Body of pancreas (tissue), 4 donors: ENCODE results near the gene PWWP2B. TPM values are rescaled to one million over a fixed set of nuclear protein-coding genes. Genes with fewer than 3 reads are reported as not detected.

Experiments used
- ATAC-seq: fragments of 150-250 bp; one replicate; pipeline ENCODE4 v1.9.1; 2016
- DNase-seq, 4 donors: peaks; one replicate each; pipeline ENCODE4 v3.0.0-alpha.2; 2019
- H3K27ac ChIP-seq, 4 donors: fragments of 200-600 bp; sonication (generic); 1 replicate in 3 of 4; 2 replicates in 1 of 4; pipeline versions ENCODE4 v1.5.1 to v1.6.1; 2016 to 2019; ENCODE audit warnings: mild to moderate bottlenecking in 1 of 4, mixed read lengths in 1 of 4, moderate library complexity in 1 of 4
- H3K27me3 ChIP-seq, 2 donors: fragments of 200-600 bp; sonication (generic); one replicate each; pipeline ENCODE4 v1.6.0; 2016; ENCODE audit warnings: mild to moderate bottlenecking in 1 of 2
- H3K36me3 ChIP-seq, 2 donors: fragments of 200-600 bp; sonication (generic); replicated peaks in 1 of 2; 2 replicates each; pipeline ENCODE4 v1.5.1; 2016; ENCODE audit warnings: low read depth in 2 of 2; ENCODE audit not compliant: insufficient read depth in 1 of 2
- H3K4me1 ChIP-seq: fragments of 200-600 bp; sonication (generic); one replicate; pipeline ENCODE4 v1.6.0; 2016
- H3K4me3 ChIP-seq, 2 donors: fragments of 200-600 bp; sonication (generic); 1 replicate in 1 of 2; 2 replicates in 1 of 2; pipeline ENCODE4 v1.5.1; 2016 to 2019
- H3K9me3 ChIP-seq, 3 donors: fragments of 200-600 bp; sonication (generic); 1 replicate in 2 of 3; 2 replicates in 1 of 3; pipeline ENCODE4 v1.5.1; 2016
- CTCF ChIP-seq, 7 experiments: fragments of 450-650 bp in 4 of 7; fragments of 200-600 bp in 3 of 7; sonication (generic) in 3 of 7; IDR thresholded peaks; one replicate each; pipeline ENCODE4 v1.5.1; 2016 to 2019; ENCODE audit warnings: antibody characterized with exemption in 7 of 7
- POLR2A ChIP-seq, 3 donors: fragments of 450-650 bp; IDR thresholded peaks; one replicate each; pipeline ENCODE4 v1.6.1; 2016; ENCODE audit warnings: antibody characterized with exemption in 3 of 3, mild to moderate bottlenecking in 2 of 3
- WGBS, 2 donors: methylation state at CpG; one replicate each; pipeline ENCODE4 v1.1.5; 2017; 5-methylcytosine and 5-hydroxymethylcytosine counted together
- intact Hi-C: fragments of 100-400 bp; cut with DNase I; formaldehyde crosslinking; loops from one replicate; pipeline ENCODE4 v1.15.1; 2023
- total RNA-seq, 2 donors: library from RNA; depleted of rRNA; stranded (reverse); fragments of >200 nt; gene quantifications; one replicate each; pipeline ENCODE4 v1.1.0, GENCODE V29; 2016

PWWP2B gene
- total RNA-seq, 2 donors from 2014 or later, result 31.9 to 46.5 TPM

GRCh38 chr10:132403511-132404168 lies 6.6 kb downstream of the PWWP2B start:
- Histone ChIP-seq H3K4me1 (peaks cover 97% of the 10 kb centered on the region), H3K27me3 (no peaks in the 10 kb centered on the region), H3K27ac (peak overlapping the region; percentile 32 to 99 (median 84)), H3K36me3 (no peaks in the 10 kb centered on the region), H3K9me3 (no peaks in the 10 kb centered on the region), H3K4me3 (no peak overlapping the region)
- DNase-seq (peak; percentile 37 to 63 (median 46)), ATAC-seq (no peak)
- TF ChIP-seq CTCF (IDR thresholded peaks at IDR 0.05) (no peak), POLR2A (IDR thresholded peaks at IDR 0.05) (no peak)
- WGBS, 2 donors, result 77% methylated on average over 16 of the region's 25 CpGs; no CpG with 5 or more reads in 1 of the 2 donors
- intact Hi-C loops, result no loop called here

GRCh38 chr10:132404169-132404880 lies 7.3 kb downstream of the PWWP2B start:
- WGBS, 2 donors, result 67% methylated on average over 23 to 27 of the region's 32 CpGs
- intact Hi-C loops, result no loop called here
- Histone ChIP-seq H3K27me3 (no peaks in the 10 kb centered on the region), H3K36me3 (no peaks in the 10 kb centered on the region), H3K27ac (peak overlapping the region; percentile 44 to 99 (median 84)), H3K4me1 (peaks cover 97% of the 10 kb centered on the region), H3K9me3 (no peaks in the 10 kb centered on the region), H3K4me3 (no peak overlapping the region)
- peak in 3 of 4 donors; percentile 38 to 56 (median 41) for DNase-seq
- ATAC-seq, result no peak
- TF ChIP-seq CTCF (IDR thresholded peaks at IDR 0.05), result no peak
- no peak for TF ChIP-seq POLR2A (IDR thresholded peaks at IDR 0.05)

- ATAC-seq (no peak), DNase-seq (peak in 1 of 4 donors; percentile 9)
- 91% methylated on average over 18 to 26 of the region's 54 CpGs for WGBS, 2 donors
- Histone ChIP-seq H3K4me3 (no peak overlapping the region), H3K9me3 (no peaks in the 10 kb centered on the region), H3K4me1 (peaks cover 96% of the 10 kb centered on the region), H3K27ac (peak overlapping the region in 3 of 4 donors; percentile 71 to 99 (median 98)), H3K36me3 (no peaks in the 10 kb centered on the region), H3K27me3 (no peaks in the 10 kb centered on the region)
- intact Hi-C loops, result no loop called here
- no peak for TF ChIP-seq POLR2A (IDR thresholded peaks at IDR 0.05)
- TF ChIP-seq CTCF (IDR thresholded peaks at IDR 0.05), result no peak
Measured at GRCh38 chr10:132404911-132405462, 8.0 kb downstream of the PWWP2B start.

- 92 to 96% methylated on average over 23 to 48 of the region's 53 CpGs for WGBS, 2 donors
- no peaks in the 10 kb centered on the region for H3K36me3 ChIP-seq
- no peaks in the 10 kb centered on the region for H3K9me3 ChIP-seq
- TF ChIP-seq CTCF (IDR thresholded peaks at IDR 0.05) (no peak), POLR2A (IDR thresholded peaks at IDR 0.05) (no peak)
- intact Hi-C loops, result no loop called here
- DNase-seq (peak in 1 of 4 donors; percentile 6), ATAC-seq (no peak)
- peak overlapping the region; percentile 98 to 99 (median 98) for H3K27ac ChIP-seq
- no peak overlapping the region for H3K4me3 ChIP-seq
- peaks cover 96% of the 10 kb centered on the region for H3K4me1 ChIP-seq
- H3K27me3 ChIP-seq, result no peaks in the 10 kb centered on the region
Measured at GRCh38 chr10:132405463-132405991, 8.5 kb downstream of the PWWP2B start.
